GM21723 (cell line): ENCODE measurements around the gene DSG3.
A peak's percentile ranks its signal among the peaks of the same experiment; 100 is the strongest.

Experiments used
- ATAC-seq: cut with Tn5 transposase; IDR thresholded peaks from one replicate; pipeline ENCODE4 v1.9.1; 2021; ENCODE audit warnings: mild to moderate bottlenecking, moderate library complexity; ENCODE audit not compliant: unreplicated experiment

Gene DSG3

GRCh38 chr18:31447530-31448191, at the start of gene DSG3:
TSS of gene DSG3 (plus strand) at chr18:31447741. CDS start at chr18:31447878, 137 bp downstream.
- no peak for ATAC-seq

GRCh38 chr18:31398191-31398590, 49.4 kb upstream of the DSG3 start:
- ATAC-seq: no peak

GRCh38 chr18:31399306-31400032, 48.1 kb upstream of the DSG3 start:
- ATAC-seq: no peak

- ATAC-seq: no peak
Observed at GRCh38 chr18:31401156-31402025, 46.1 kb upstream of the DSG3 start.

- ATAC-seq: no peak
Observed at GRCh38 chr18:31402026-31402373, 45.5 kb upstream of the DSG3 start.

- no peak for ATAC-seq
Observed at GRCh38 chr18:31403409-31403808, 44.1 kb upstream of the DSG3 start.

- ATAC-seq: no peak
Observed at GRCh38 chr18:31407649-31408048, 39.9 kb upstream of the DSG3 start.

- ATAC-seq: no peak
Observed at GRCh38 chr18:31409276-31409675, 38.3 kb upstream of the DSG3 start.

GRCh38 chr18:31410716-31411483, 36.6 kb upstream of the DSG3 start:
- no peak for ATAC-seq

- no peak for ATAC-seq
Observed at GRCh38 chr18:31413137-31413536, 34.4 kb upstream of the DSG3 start.

- no peak for ATAC-seq
Observed at GRCh38 chr18:31417850-31418249, 29.7 kb upstream of the DSG3 start.

GRCh38 chr18:31419457-31419932, 28.0 kb upstream of the DSG3 start:
- no peak for ATAC-seq

- ATAC-seq: no peak
Observed at GRCh38 chr18:31420032-31420431, 27.5 kb upstream of the DSG3 start.

- ATAC-seq: no peak
Observed at GRCh38 chr18:31420524-31420923, 27.0 kb upstream of the DSG3 start.

- peak; percentile 74 for ATAC-seq
Observed at GRCh38 chr18:31424383-31424988, 23.1 kb upstream of the DSG3 start.

GRCh38 chr18:31426021-31426420, 21.5 kb upstream of the DSG3 start:
- no peak for ATAC-seq

- no peak for ATAC-seq
Observed at GRCh38 chr18:31426871-31427406, 20.6 kb upstream of the DSG3 start.

- ATAC-seq: no peak
Observed at GRCh38 chr18:31428211-31428610, 19.3 kb upstream of the DSG3 start.

GRCh38 chr18:31429623-31430022, 17.9 kb upstream of the DSG3 start:
- ATAC-seq: no peak

GRCh38 chr18:31430072-31430471, 17.5 kb upstream of the DSG3 start:
- ATAC-seq: no peak
